Measurements from ENCODE around the gene MACROD1. TPM values are rescaled to one million over a fixed set of nuclear protein-coding genes. Genes with fewer than 3 reads are reported as not detected.

Gene MACROD1
- total and polyA plus RNA-seq, 2 donors, result 9.8 to 25.1 TPM

- no peaks in the 10 kb centered on the region for H3K4me1 ChIP-seq (ENCODE audit: insufficient read depth)
- DNase-seq (ENCODE audit: extremely low spot score), result no peak
- no peaks in the 10 kb centered on the region for H3K36me3 ChIP-seq (ENCODE audit: insufficient read depth)
- WGBS, result 75% methylated on average over 21 of the region's 21 CpGs
- H3K27ac ChIP-seq (ENCODE audit: low read depth), result no peak overlapping the region
- H3K4me3 ChIP-seq (ENCODE audit: low read depth, low read length), result no peak overlapping the region
These were observed 55.2 kb downstream of the MACROD1 start for GRCh38 chr11:64110465-64111375.

- Histone ChIP-seq H3K4me1 (ENCODE audit: insufficient read depth) (no peaks in the 10 kb centered on the region), H3K27ac (ENCODE audit: low read depth) (no peak overlapping the region), H3K36me3 (ENCODE audit: insufficient read depth) (no peaks in the 10 kb centered on the region), H3K4me3 (ENCODE audit: low read depth, low read length) (no peak overlapping the region)
- no peak for DNase-seq (ENCODE audit: extremely low spot score)
- WGBS, result 89% methylated on average over 8 of the region's 8 CpGs
These were observed 56.6 kb downstream of the MACROD1 start for GRCh38 chr11:64109332-64109731.

GRCh38 chr11:64107303-64107702, 58.6 kb downstream of the MACROD1 start:
- Histone ChIP-seq H3K27ac (ENCODE audit: low read depth) (no peak overlapping the region), H3K4me1 (ENCODE audit: insufficient read depth) (no peaks in the 10 kb centered on the region), H3K36me3 (ENCODE audit: insufficient read depth) (no peaks in the 10 kb centered on the region), H3K4me3 (ENCODE audit: low read depth, low read length) (no peak overlapping the region)
- no peak for DNase-seq (ENCODE audit: extremely low spot score)
- 89% methylated on average over 9 of the region's 9 CpGs for WGBS

GRCh38 chr11:64104632-64105031, 61.3 kb downstream of the MACROD1 start:
- 95% methylated on average over 5 of the region's 5 CpGs for WGBS
- no peaks in the 10 kb centered on the region for H3K36me3 ChIP-seq (ENCODE audit: insufficient read depth)
- DNase-seq (ENCODE audit: extremely low spot score), result no peak
- no peak overlapping the region for H3K4me3 ChIP-seq (ENCODE audit: low read depth, low read length)
- H3K4me1 ChIP-seq (ENCODE audit: insufficient read depth), result no peaks in the 10 kb centered on the region
- no peak overlapping the region for H3K27ac ChIP-seq (ENCODE audit: low read depth)

GRCh38 chr11:64103277-64103985, 62.5 kb downstream of the MACROD1 start:
- Histone ChIP-seq H3K4me1 (ENCODE audit: insufficient read depth) (no peaks in the 10 kb centered on the region), H3K4me3 (ENCODE audit: low read depth, low read length) (no peak overlapping the region), H3K36me3 (ENCODE audit: insufficient read depth) (no peaks in the 10 kb centered on the region), H3K27ac (ENCODE audit: low read depth) (no peak overlapping the region)
- WGBS, result 87% methylated on average over 13 of the region's 13 CpGs
- DNase-seq (ENCODE audit: extremely low spot score), result no peak

GRCh38 chr11:64102005-64102738, 63.7 kb downstream of the MACROD1 start:
- WGBS, result 82% methylated on average over 15 of the region's 15 CpGs
- DNase-seq (ENCODE audit: extremely low spot score), result no peak

GRCh38 chr11:64101461-64101860, 64.5 kb downstream of the MACROD1 start:
- 71% methylated on average over 19 of the region's 19 CpGs for WGBS

More at GRCh38 chr11:64102005-64102738, 63.7 kb downstream of the MACROD1 start:
- Histone ChIP-seq H3K36me3 (ENCODE audit: insufficient read depth) (no peaks in the 10 kb centered on the region), H3K27ac (ENCODE audit: low read depth) (no peak overlapping the region), H3K4me3 (ENCODE audit: low read depth, low read length) (no peak overlapping the region), H3K4me1 (ENCODE audit: insufficient read depth) (no peaks in the 10 kb centered on the region)

GRCh38 chr11:64100782-64101353, 65.0 kb downstream of the MACROD1 start:
- H3K4me1 ChIP-seq (ENCODE audit: insufficient read depth), result no peaks in the 10 kb centered on the region
- WGBS, result 84% methylated on average over 7 of the region's 7 CpGs
- H3K4me3 ChIP-seq (ENCODE audit: low read depth, low read length), result no peak overlapping the region
- no peaks in the 10 kb centered on the region for H3K36me3 ChIP-seq (ENCODE audit: insufficient read depth)
- DNase-seq (ENCODE audit: extremely low spot score), result no peak
- no peak overlapping the region for H3K27ac ChIP-seq (ENCODE audit: low read depth)

More at GRCh38 chr11:64101461-64101860, 64.5 kb downstream of the MACROD1 start:
- DNase-seq (ENCODE audit: extremely low spot score), result no peak
- Histone ChIP-seq H3K4me1 (ENCODE audit: insufficient read depth) (no peaks in the 10 kb centered on the region), H3K27ac (ENCODE audit: low read depth) (no peak overlapping the region), H3K4me3 (ENCODE audit: low read depth, low read length) (no peak overlapping the region), H3K36me3 (ENCODE audit: insufficient read depth) (no peaks in the 10 kb centered on the region)

- Histone ChIP-seq H3K27ac (ENCODE audit: low read depth) (no peak overlapping the region), H3K4me3 (ENCODE audit: low read depth, low read length) (no peak overlapping the region), H3K36me3 (ENCODE audit: insufficient read depth) (no peaks in the 10 kb centered on the region), H3K4me1 (ENCODE audit: insufficient read depth) (no peaks in the 10 kb centered on the region)
- DNase-seq (ENCODE audit: extremely low spot score), result no peak
- WGBS, result 85% methylated on average over 8 of the region's 8 CpGs
These were observed 65.6 kb downstream of the MACROD1 start for GRCh38 chr11:64100360-64100759.

GRCh38 chr11:64099436-64099835, 66.5 kb downstream of the MACROD1 start:
- Histone ChIP-seq H3K27ac (ENCODE audit: low read depth) (no peak overlapping the region), H3K4me3 (ENCODE audit: low read depth, low read length) (no peak overlapping the region), H3K36me3 (ENCODE audit: insufficient read depth) (no peaks in the 10 kb centered on the region), H3K4me1 (ENCODE audit: insufficient read depth) (no peaks in the 10 kb centered on the region)
- no peak for DNase-seq (ENCODE audit: extremely low spot score)
- WGBS, result 98% methylated on average over 4 of the region's 4 CpGs

GRCh38 chr11:64098318-64098831, 67.5 kb downstream of the MACROD1 start:
- no peak for DNase-seq (ENCODE audit: extremely low spot score)
- Histone ChIP-seq H3K36me3 (ENCODE audit: insufficient read depth) (no peaks in the 10 kb centered on the region), H3K4me1 (ENCODE audit: insufficient read depth) (no peaks in the 10 kb centered on the region), H3K4me3 (ENCODE audit: low read depth, low read length) (no peak overlapping the region), H3K27ac (ENCODE audit: low read depth) (no peak overlapping the region)
- 80% methylated on average over 6 of the region's 6 CpGs for WGBS

- Histone ChIP-seq H3K27ac (ENCODE audit: low read depth) (no peak overlapping the region), H3K4me1 (ENCODE audit: insufficient read depth) (no peaks in the 10 kb centered on the region), H3K4me3 (ENCODE audit: low read depth, low read length) (no peak overlapping the region), H3K36me3 (ENCODE audit: insufficient read depth) (no peaks in the 10 kb centered on the region)
- WGBS, result 86% methylated on average over 25 of the region's 25 CpGs
- no peak for DNase-seq (ENCODE audit: extremely low spot score)
These were observed 68.2 kb downstream of the MACROD1 start for GRCh38 chr11:64097468-64098317.

All from urinary bladder (tissue), 4 donors.